ENCODE data around the gene RAB40C.
A peak's percentile ranks its signal among the peaks of the same experiment; 100 is the strongest.

RAB40C gene

DNA sequence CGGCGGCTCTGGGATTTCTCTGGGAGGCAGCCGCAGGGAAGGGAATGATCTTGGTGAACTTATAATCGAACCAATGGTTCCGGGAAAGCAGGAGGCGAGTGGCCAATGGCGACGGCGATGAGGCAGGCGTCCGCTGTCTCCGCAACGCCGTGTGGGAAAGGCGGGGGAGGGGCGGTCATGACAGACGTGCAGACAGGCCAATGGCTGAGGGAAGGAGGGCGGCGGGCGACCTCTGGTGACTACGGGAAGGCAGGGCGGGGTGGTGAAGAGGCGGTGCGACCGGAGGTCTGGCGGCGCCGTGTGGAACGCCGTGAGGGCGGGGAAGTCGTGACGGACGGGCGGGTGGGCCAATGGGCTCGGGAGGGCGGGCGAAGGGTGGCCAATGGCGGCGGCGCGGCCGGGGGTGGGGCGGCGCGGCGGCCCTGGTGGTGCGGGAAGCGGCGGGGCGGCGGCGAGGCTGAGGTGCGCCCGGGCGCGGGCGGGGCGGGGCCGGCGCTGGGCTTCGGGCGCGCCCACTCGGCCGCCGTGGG lies at the start of gene RAB40C:
Gene RAB40C, plus strand, starts transcription at position 409 of the 530 bp plus-strand sequence. CDS start 226 bp downstream, outside the sequence.
- H3K27ac Mint-ChIP-seq: peak within 1 kb of the TSS; percentile 100
- H3K4me1 Mint-ChIP-seq (ENCODE audit: low read depth): peaks cover 20% of the 10 kb centered on the region
- peak; percentile 98 for DNase-seq (ENCODE audit: low spot score)
- H3K36me3 Mint-ChIP-seq (ENCODE audit: low read depth): peaks cover 2% of the 10 kb centered on the region
- H3K9me3 Mint-ChIP-seq: no peaks in the 10 kb centered on the region
- peak within 1 kb of the TSS; percentile 99 for H3K4me3 Mint-ChIP-seq
- peaks cover 2% of the 10 kb centered on the region for H3K27me3 Mint-ChIP-seq (ENCODE audit: low read depth)

DNA sequence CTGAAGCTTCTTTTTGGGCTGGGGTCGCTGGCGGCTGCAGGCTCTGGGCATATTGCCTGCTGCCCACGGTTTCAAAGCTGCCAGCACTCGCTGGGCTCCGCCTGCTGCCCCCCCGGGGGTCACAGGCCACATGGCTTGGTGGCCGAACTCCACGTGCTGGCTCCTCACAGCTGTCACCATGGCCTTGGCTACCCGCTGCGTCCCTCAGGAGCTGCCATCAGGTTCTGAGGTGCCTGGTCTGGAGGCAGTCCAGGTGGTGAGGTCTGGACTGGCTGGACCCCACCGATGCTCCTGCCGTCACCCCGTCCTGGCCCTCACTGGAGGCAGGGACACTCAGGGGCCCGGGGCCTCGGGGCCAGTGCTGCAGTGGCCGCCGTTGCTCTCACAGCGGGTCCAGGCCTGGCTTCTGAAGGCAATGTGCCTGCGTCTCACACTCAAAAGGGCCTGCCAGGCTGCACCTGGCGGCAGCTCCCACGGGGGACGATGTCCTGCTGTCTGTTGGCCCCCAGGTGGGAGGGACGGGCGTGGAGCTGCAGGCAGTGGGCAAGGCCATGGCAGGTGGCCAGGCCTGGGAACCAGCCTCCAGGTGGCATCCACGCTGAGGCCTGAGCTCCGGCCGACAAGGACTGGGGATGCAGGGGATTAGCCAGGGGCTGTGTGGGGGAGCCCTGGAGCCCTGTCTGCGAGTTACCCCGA lies 49.1 kb upstream of the RAB40C start:
- Mint-ChIP-seq H3K9me3 (no peaks in the 10 kb centered on the region), H3K4me3 (no peak overlapping the region), H3K27me3 (ENCODE audit: low read depth) (no peaks in the 10 kb centered on the region), H3K36me3 (ENCODE audit: low read depth) (peaks cover 10% of the 10 kb centered on the region), H3K27ac (no peak overlapping the region), H3K4me1 (ENCODE audit: low read depth) (no peaks in the 10 kb centered on the region)
- DNase-seq (ENCODE audit: low spot score): no peak

GRCh38 chr16:543301-544164 lies 46.3 kb upstream of the RAB40C start:
- H3K4me3 Mint-ChIP-seq: no peak overlapping the region
- H3K4me1 Mint-ChIP-seq (ENCODE audit: low read depth): no peaks in the 10 kb centered on the region
- no peaks in the 10 kb centered on the region for H3K27me3 Mint-ChIP-seq (ENCODE audit: low read depth)
- no peak for DNase-seq (ENCODE audit: low spot score)
- no peaks in the 10 kb centered on the region for H3K9me3 Mint-ChIP-seq
- H3K36me3 Mint-ChIP-seq (ENCODE audit: low read depth): peaks cover 10% of the 10 kb centered on the region
- no peak overlapping the region for H3K27ac Mint-ChIP-seq

DNA sequence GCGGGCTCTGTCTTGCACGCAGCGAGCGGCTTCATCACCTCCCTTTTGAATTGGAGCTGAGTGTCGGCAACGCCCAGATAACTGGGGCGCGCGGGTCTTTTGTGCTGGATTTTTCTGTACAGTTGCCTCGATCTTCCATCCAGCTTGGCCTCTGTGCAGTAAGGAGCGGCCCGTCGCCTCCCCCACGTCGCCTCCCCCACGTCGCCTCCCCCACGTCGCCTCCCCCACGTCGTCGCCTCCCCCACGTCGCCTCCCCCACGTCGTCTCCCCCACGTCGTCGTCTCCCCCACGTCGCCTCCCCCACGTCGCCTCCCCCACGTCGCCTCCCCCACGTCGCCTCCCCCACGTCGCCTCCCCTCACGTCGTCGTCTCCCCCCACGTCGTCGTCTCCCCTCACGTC lies 45.3 kb upstream of the RAB40C start:
- Mint-ChIP-seq H3K36me3 (ENCODE audit: low read depth) (peaks cover 8% of the 10 kb centered on the region), H3K4me1 (ENCODE audit: low read depth) (no peaks in the 10 kb centered on the region), H3K27me3 (ENCODE audit: low read depth) (no peaks in the 10 kb centered on the region), H3K27ac (no peak overlapping the region), H3K9me3 (no peaks in the 10 kb centered on the region), H3K4me3 (no peak overlapping the region)
- no peak for DNase-seq (ENCODE audit: low spot score)

DNA sequence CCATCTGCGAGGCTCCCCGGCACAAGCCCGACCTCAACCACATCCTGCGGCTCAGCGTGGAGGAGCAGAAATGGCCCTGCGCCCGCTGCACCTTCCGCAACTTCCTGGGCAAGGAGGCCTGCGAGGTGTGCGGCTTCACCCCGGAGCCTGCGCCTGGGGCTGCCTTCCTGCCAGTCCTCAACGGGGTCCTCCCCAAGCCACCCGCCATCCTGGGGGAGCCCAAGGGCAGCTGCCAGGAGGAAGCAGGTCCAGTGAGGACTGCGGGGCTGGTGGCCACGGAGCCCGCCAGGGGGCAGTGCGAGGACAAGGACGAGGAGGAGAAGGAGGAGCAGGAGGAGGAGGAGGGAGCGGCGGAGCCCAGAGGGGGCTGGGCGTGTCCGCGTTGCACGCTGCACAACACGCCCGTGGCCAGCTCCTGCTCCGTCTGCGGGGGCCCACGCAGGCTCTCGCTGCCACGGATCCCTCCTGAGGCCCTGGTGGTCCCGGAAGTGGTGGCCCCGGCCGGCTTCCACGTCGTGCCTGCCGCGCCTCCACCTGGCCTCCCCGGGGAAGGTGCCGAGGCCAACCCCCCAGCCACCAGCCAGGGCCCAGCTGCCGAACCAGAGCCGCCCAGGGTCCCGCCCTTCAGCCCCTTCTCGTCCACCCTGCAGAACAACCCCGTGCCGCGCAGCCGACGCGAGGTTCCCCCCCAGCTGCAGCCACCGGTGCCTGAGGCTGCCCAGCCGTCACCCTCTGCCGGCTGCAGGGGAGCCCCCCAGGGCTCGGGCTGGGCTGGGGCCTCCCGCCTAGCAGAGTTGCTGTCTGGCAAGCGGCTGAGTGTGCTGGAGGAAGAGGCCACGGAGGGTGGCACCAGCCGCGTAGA lies 42.7 kb upstream of the RAB40C start:
- no peaks in the 10 kb centered on the region for H3K4me1 Mint-ChIP-seq (ENCODE audit: low read depth)
- peaks cover 6% of the 10 kb centered on the region for H3K36me3 Mint-ChIP-seq (ENCODE audit: low read depth)
- H3K9me3 Mint-ChIP-seq: no peaks in the 10 kb centered on the region
- DNase-seq (ENCODE audit: low spot score): peak; percentile 23
- H3K4me3 Mint-ChIP-seq: no peak overlapping the region
- no peak overlapping the region for H3K27ac Mint-ChIP-seq
- no peaks in the 10 kb centered on the region for H3K27me3 Mint-ChIP-seq (ENCODE audit: low read depth)

DNA sequence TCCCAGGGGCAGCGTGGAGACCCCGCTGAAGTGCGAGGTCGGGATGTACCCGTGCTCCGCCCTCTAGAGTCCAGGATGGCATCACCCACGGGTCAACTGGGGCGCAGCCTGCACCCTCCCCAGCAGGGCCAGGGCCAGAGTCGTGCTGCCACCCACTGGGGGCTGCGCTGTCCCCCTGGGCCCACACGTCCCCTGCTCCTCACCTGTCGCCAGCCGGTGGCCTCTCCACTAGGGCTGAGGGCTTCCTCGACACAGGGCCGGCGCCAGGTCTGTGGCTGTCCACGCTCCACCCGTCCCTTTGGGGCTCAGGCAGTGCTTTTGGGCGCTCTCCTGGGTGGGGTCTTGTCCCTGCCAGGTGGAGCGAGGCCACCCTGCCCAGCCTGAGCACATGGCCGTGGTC lies 41.3 kb upstream of the RAB40C start:
- H3K27me3 Mint-ChIP-seq (ENCODE audit: low read depth): no peaks in the 10 kb centered on the region
- peaks cover 2% of the 10 kb centered on the region for H3K36me3 Mint-ChIP-seq (ENCODE audit: low read depth)
- no peaks in the 10 kb centered on the region for H3K9me3 Mint-ChIP-seq
- no peak for DNase-seq (ENCODE audit: low spot score)
- no peak overlapping the region for H3K27ac Mint-ChIP-seq
- H3K4me3 Mint-ChIP-seq: no peak overlapping the region
- H3K4me1 Mint-ChIP-seq (ENCODE audit: low read depth): no peaks in the 10 kb centered on the region

GRCh38 chr16:549544-550263 lies 40.2 kb upstream of the RAB40C start:
- Mint-ChIP-seq H3K27ac (no peak overlapping the region), H3K9me3 (no peaks in the 10 kb centered on the region), H3K27me3 (ENCODE audit: low read depth) (no peaks in the 10 kb centered on the region), H3K36me3 (ENCODE audit: low read depth) (peaks cover 5% of the 10 kb centered on the region), H3K4me1 (ENCODE audit: low read depth) (no peaks in the 10 kb centered on the region), H3K4me3 (no peak overlapping the region)
- DNase-seq (ENCODE audit: low spot score): no peak

DNA sequence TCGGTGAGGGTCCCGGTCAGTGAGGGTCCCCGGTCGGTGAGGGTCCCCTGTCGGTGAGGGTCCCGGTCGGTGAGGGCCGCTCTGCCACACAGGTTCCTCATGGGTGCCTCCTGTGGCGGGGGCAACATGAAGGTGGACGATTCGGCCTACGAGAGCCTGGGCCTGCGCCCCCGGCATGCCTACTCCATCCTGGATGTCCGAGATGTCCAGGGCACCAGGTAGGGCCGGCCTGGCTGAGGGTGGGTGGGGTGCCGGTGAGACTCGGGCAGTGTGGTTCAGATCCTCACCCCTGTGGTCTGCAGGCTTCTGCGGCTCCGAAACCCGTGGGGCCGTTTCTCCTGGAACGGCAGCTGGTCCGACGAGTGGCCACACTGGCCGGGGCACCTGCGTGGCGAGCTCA lies 38.7 kb upstream of the RAB40C start:
- Mint-ChIP-seq H3K9me3 (no peaks in the 10 kb centered on the region), H3K4me1 (ENCODE audit: low read depth) (no peaks in the 10 kb centered on the region), H3K4me3 (no peak overlapping the region), H3K27me3 (ENCODE audit: low read depth) (no peaks in the 10 kb centered on the region), H3K36me3 (ENCODE audit: low read depth) (peaks cover 3% of the 10 kb centered on the region), H3K27ac (no peak overlapping the region)
- no peak for DNase-seq (ENCODE audit: low spot score)

- peaks cover 3% of the 10 kb centered on the region for H3K36me3 Mint-ChIP-seq (ENCODE audit: low read depth)
- no peaks in the 10 kb centered on the region for H3K27me3 Mint-ChIP-seq (ENCODE audit: low read depth)
- H3K9me3 Mint-ChIP-seq: no peaks in the 10 kb centered on the region
- no peak overlapping the region for H3K27ac Mint-ChIP-seq
- H3K4me1 Mint-ChIP-seq (ENCODE audit: low read depth): no peaks in the 10 kb centered on the region
- no peak for DNase-seq (ENCODE audit: low spot score)
- H3K4me3 Mint-ChIP-seq: no peak overlapping the region
Measured at GRCh38 chr16:552171-552570, 37.7 kb upstream of the RAB40C start.

GRCh38 chr16:553601-554296 lies 36.1 kb upstream of the RAB40C start:
- H3K27ac Mint-ChIP-seq: no peak overlapping the region
- H3K36me3 Mint-ChIP-seq (ENCODE audit: low read depth): peaks cover 3% of the 10 kb centered on the region
- peaks cover 4% of the 10 kb centered on the region for H3K27me3 Mint-ChIP-seq (ENCODE audit: low read depth)
- H3K9me3 Mint-ChIP-seq: no peaks in the 10 kb centered on the region
- H3K4me1 Mint-ChIP-seq (ENCODE audit: low read depth): no peaks in the 10 kb centered on the region
- no peak for DNase-seq (ENCODE audit: low spot score)
- H3K4me3 Mint-ChIP-seq: no peak overlapping the region

DNA sequence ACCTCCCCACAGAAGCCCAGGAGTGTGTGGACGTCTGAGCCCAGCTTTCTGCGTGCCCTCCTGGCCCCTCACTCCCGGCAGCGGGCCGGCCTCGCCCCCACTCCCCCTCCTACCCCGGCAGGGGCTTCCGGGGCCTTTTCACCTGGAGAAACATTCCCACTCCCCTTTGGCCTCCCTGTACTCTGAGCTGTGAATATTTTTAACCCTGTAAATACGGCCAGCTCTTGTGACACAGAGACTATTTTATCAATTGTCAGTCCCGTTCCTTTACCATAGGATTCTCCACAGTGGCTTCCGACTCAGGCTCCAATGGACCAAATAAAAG lies 35.6 kb upstream of the RAB40C start:
- no peak overlapping the region for H3K4me3 Mint-ChIP-seq
- H3K4me1 Mint-ChIP-seq (ENCODE audit: low read depth): no peaks in the 10 kb centered on the region
- H3K27ac Mint-ChIP-seq: no peak overlapping the region

GRCh38 chr16:554640-555365 lies 35.1 kb upstream of the RAB40C start:
- no peak overlapping the region for H3K4me3 Mint-ChIP-seq

More for the DNA sequence above, 35.6 kb upstream of the RAB40C start:
- Mint-ChIP-seq H3K36me3 (ENCODE audit: low read depth) (peaks cover 3% of the 10 kb centered on the region), H3K9me3 (no peaks in the 10 kb centered on the region), H3K27me3 (ENCODE audit: low read depth) (peaks cover 5% of the 10 kb centered on the region)
- DNase-seq (ENCODE audit: low spot score): no peak

More at GRCh38 chr16:554640-555365, 35.1 kb upstream of the RAB40C start:
- peaks cover 3% of the 10 kb centered on the region for H3K36me3 Mint-ChIP-seq (ENCODE audit: low read depth)
- H3K27me3 Mint-ChIP-seq (ENCODE audit: low read depth): peaks cover 7% of the 10 kb centered on the region
- H3K4me1 Mint-ChIP-seq (ENCODE audit: low read depth): no peaks in the 10 kb centered on the region
- DNase-seq (ENCODE audit: low spot score): no peak
- no peak overlapping the region for H3K27ac Mint-ChIP-seq
- no peaks in the 10 kb centered on the region for H3K9me3 Mint-ChIP-seq
